HL-60/S4 treated with retinoic acid at 250 ng/mL for 4 days and 3 days (cell line): Measurements from ENCODE around the gene MRPS31.
"Not testable (repeated sequence)": the region's sequence is repeated elsewhere in the genome, so short reads cannot be mapped to it uniquely, and the experiment has no call there.

ENCODE experiments used
- in situ Hi-C: fragments of 300-500 bp; cut with MboI; formaldehyde crosslinking; loops from 2 replicates; pipeline ENCODE4 v1.7.0; 2022; ENCODE audit warnings: low sequenced_read_pairs

Gene MRPS31

GRCh38 chr13:40764587-40765403, 6.2 kb downstream of the MRPS31 start:
- in situ Hi-C loops, result no loop called here

GRCh38 chr13:40762849-40763248, 8.1 kb downstream of the MRPS31 start:
- in situ Hi-C loops, result no loop called here

GRCh38 chr13:40758811-40759210, 12.2 kb downstream of the MRPS31 start:
- in situ Hi-C loops, result no loop called here

- in situ Hi-C loops, result no loop called here
Observed at GRCh38 chr13:40756042-40756441, 14.9 kb downstream of the MRPS31 start.

- in situ Hi-C loops, result no loop called here
Observed at GRCh38 chr13:40755082-40755700, 15.8 kb downstream of the MRPS31 start.

- in situ Hi-C loops, result no loop called here
Observed at GRCh38 chr13:40749327-40749726, 21.7 kb downstream of the MRPS31 start.

- in situ Hi-C loops, result not testable (repeated sequence)
Observed at GRCh38 chr13:40735232-40735548, 35.8 kb downstream of the MRPS31 start.

GRCh38 chr13:40734536-40735231, 36.3 kb downstream of the MRPS31 start:
- in situ Hi-C loops, result not testable (repeated sequence)

- in situ Hi-C loops, result no loop called here
Observed at GRCh38 chr13:40732658-40733057, 38.3 kb downstream of the MRPS31 start.

GRCh38 chr13:40728595-40728994, 42.4 kb downstream of the MRPS31 start:
- in situ Hi-C loops, result no loop called here

GRCh38 chr13:40714433-40714832, 56.6 kb downstream of the MRPS31 start:
- in situ Hi-C loops, result not testable (repeated sequence)

GRCh38 chr13:40706439-40706838, 64.6 kb downstream of the MRPS31 start:
- in situ Hi-C loops, result no loop called here

GRCh38 chr13:40697711-40698110, 73.3 kb downstream of the MRPS31 start:
- in situ Hi-C loops, result loop anchor here (25.0 kb wide), 2 partner anchors 635 to 1010 kb away; no protein-coding TSS in a partner anchor

- in situ Hi-C loops, result loop anchor here (25.0 kb wide), 2 partner anchors 632 to 1007 kb away; no protein-coding TSS in a partner anchor
Observed at GRCh38 chr13:40694426-40694825, 76.6 kb downstream of the MRPS31 start.

GRCh38 chr13:40692946-40693345, 78.0 kb downstream of the MRPS31 start:
- in situ Hi-C loops, result loop anchor here (25.0 kb wide), 2 partner anchors 631 to 1006 kb away; no protein-coding TSS in a partner anchor

GRCh38 chr13:40688781-40689180, 82.2 kb downstream of the MRPS31 start:
- in situ Hi-C loops, result loop anchor here (25.0 kb wide), 2 partner anchors 626 to 1001 kb away; no protein-coding TSS in a partner anchor

- in situ Hi-C loops, result loop anchor here (25.0 kb wide), 2 partner anchors 620 to 995 kb away; no protein-coding TSS in a partner anchor
Observed at GRCh38 chr13:40682449-40683240, 88.3 kb downstream of the MRPS31 start.

- in situ Hi-C loops, result loop anchor here (25.0 kb wide), 2 partner anchors 619 to 994 kb away; no protein-coding TSS in a partner anchor
Observed at GRCh38 chr13:40681341-40682146, 89.4 kb downstream of the MRPS31 start.

- in situ Hi-C loops, result loop anchor here (25.0 kb wide), 2 partner anchors 618 to 993 kb away; no protein-coding TSS in a partner anchor
Observed at GRCh38 chr13:40680659-40681323, 90.2 kb downstream of the MRPS31 start.
